Effector memory CD8-positive, alpha-beta T cell (primary cell): ENCODE data around the gene GCNT2.
"Not testable (repeated sequence)": the region's sequence is repeated elsewhere in the genome, so short reads cannot be mapped to it uniquely, and the experiment has no call there.

ENCODE experiments used
- ATAC-seq: fragments of 150-1000 bp; cut with Tn5 transposase; replicated peaks from 2 replicates; pipeline ENCODE4 v1.10.0; 2021; ENCODE audit warnings: mild to moderate bottlenecking, moderate library complexity
- DNase-seq, 3 experiments: peaks; one replicate each; pipeline ENCODE4 v3.0.0; 2021
- H3K27ac Mint-ChIP-seq, 2 donors: one replicate each; pipeline ENCODE4 v1.8.0; 2022; ENCODE audit warnings: mild to moderate bottlenecking in 2 of 2, mixed read lengths in 2 of 2, moderate library complexity in 2 of 2
- H3K27me3 Mint-ChIP-seq, 2 donors: one replicate each; pipeline ENCODE4 v1.8.0; 2022; ENCODE audit warnings: mixed read lengths in 2 of 2
- H3K36me3 Mint-ChIP-seq: one replicate; pipeline ENCODE4 v1.8.0; 2022; ENCODE audit warnings: mild to moderate bottlenecking, moderate library complexity, mixed read lengths; ENCODE audit not compliant: insufficient read depth
- H3K4me1 Mint-ChIP-seq, 2 donors: one replicate each; pipeline ENCODE4 v1.8.0; 2022; ENCODE audit warnings: low read depth in 2 of 2, mixed read lengths in 2 of 2
- H3K4me3 Mint-ChIP-seq, 2 donors: one replicate each; pipeline ENCODE4 v1.8.0; 2022; ENCODE audit warnings: mild to moderate bottlenecking in 2 of 2, mixed read lengths in 2 of 2, moderate library complexity in 2 of 2
- H3K9me3 Mint-ChIP-seq, 2 donors: one replicate each; pipeline ENCODE4 v1.8.0; 2022; ENCODE audit warnings: mixed read lengths in 2 of 2

GCNT2 gene

DNA sequence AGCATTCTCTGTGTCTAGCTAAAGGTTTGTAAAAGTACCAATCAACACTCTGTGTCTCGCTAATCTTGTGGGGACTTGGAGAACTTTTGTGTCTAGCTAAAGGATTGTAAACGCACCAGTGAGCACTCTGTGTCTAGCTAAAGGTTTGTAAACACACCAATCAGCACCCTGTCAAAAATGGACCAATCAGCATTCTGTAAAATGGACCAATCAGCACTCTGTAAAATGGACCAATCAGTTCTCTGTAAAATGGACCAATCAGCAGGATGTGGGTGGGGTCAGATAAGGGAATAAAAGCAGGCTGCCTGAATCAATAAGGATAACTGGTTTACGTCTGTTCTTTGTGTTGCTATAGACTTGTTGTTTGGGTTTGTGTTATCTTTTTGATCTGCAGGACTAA, 29.2 kb upstream of the GCNT2 start:
- not testable (repeated sequence) for DNase-seq, ATAC-seq, H3K36me3 Mint-ChIP-seq, H3K4me3 Mint-ChIP-seq, H3K9me3 Mint-ChIP-seq, H3K4me1 Mint-ChIP-seq, H3K27ac Mint-ChIP-seq
- H3K27me3 Mint-ChIP-seq = peaks cover 38 to 39% of the 10 kb centered on the region in 2 donors

DNA sequence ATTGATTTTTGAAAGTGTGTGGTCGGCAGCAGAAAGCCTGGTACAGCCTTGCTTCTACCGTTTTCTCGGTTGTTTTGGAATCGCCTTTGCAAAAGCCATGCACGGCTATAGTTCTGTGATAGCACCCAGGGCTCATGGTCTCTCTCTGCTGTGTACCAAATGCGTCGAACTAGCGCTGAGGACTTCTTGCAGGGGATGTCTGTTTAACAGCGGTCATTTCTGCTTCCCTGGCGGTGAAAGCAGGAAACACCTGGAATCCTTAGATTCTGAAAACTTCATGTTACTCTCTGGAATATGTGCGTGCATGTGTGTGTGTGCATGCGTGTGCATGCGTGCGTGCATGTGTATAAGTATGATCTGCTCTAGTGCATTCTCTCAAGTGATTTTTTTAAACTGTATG, 26.1 kb upstream of the GCNT2 start:
- Mint-ChIP-seq H3K27ac (no peak overlapping the region), H3K9me3 (no peaks in the 10 kb centered on the region), H3K4me3 (no peak overlapping the region), H3K4me1 (no peaks in the 10 kb centered on the region), H3K36me3 (peaks cover 3% of the 10 kb centered on the region), H3K27me3 (peaks cover 33 to 51% of the 10 kb centered on the region in 2 donors)
- no peak for ATAC-seq
- no peak for DNase-seq

DNA sequence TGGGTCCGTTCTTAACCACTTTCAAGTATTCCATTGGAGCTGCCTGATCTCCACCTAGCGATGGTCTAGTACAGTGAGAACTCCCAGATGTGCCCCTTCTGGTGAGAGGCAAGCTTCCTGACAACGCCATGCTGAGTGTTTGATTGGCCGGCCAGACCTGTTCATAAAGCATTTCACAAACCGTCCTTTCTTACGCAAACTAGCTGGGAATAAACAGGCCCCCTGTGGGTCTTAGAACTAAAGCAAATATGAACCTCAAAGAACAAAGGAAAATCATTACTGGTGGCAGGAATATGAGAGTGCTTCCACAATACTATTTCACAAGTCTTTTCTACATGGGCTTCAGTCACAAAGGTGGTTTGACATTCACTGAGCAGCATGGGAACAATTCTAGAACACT, 15.6 kb upstream of the GCNT2 start:
- Mint-ChIP-seq H3K27me3 (peaks cover 12 to 46% of the 10 kb centered on the region in 2 donors), H3K36me3 (no peaks in the 10 kb centered on the region), H3K9me3 (no peaks in the 10 kb centered on the region), H3K4me1 (peaks cover 8 to 15% of the 10 kb centered on the region in 2 donors), H3K27ac (no peak overlapping the region), H3K4me3 (no peak overlapping the region)
- DNase-seq = no peak
- no peak for ATAC-seq

DNA sequence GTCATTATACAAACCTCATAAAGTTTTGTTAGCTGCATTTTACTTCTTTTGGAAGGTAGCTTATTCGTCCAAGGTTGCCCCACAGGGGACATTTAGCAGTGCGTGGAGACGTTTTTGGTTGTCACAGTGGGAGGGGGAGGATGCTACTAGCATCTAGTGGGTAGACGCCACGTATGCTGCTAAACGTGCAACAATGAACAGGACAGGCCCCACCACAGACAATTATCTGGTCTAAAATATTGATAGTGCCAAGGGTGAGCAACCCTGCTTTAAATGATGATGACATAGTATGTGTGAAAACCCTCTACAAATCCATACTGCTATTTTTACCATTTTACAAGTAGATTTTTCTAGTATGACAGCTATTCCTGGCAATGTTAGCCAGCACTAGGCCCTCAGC, 13.9 kb upstream of the GCNT2 start:
- no peaks in the 10 kb centered on the region for H3K9me3 Mint-ChIP-seq
- H3K4me3 Mint-ChIP-seq = peak overlapping the region in 1 of 2 donors; percentile 44
- H3K27me3 Mint-ChIP-seq = peaks cover 0 to 31% of the 10 kb centered on the region in 2 donors
- H3K27ac Mint-ChIP-seq = peak overlapping the region; percentile 49 to 89
- H3K36me3 Mint-ChIP-seq = no peaks in the 10 kb centered on the region
- ATAC-seq (peak; percentile 71), DNase-seq (no peak)
- peaks cover 8 to 15% of the 10 kb centered on the region in 2 donors for H3K4me1 Mint-ChIP-seq

DNA sequence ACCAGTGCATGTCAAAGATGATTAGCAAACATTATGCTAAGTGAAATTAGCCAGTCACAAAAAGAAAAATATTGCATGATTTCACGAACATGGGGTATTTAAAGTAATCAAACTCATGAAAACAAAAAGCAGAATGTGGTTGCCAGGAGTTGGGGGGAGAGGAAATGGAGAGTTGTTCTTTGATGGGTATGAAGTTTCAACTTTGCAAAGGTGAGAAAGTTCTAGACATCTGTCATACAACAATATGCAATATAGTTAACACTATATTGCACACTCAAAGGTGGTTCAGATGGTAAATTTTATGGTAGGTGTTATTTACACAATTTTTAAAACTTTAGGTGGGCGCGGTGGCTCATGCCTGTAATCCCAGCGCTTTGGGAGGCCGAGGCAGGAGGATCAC, 13.4 kb upstream of the GCNT2 start:
- H3K4me1 Mint-ChIP-seq = peaks cover 8 to 15% of the 10 kb centered on the region in 2 donors
- peak overlapping the region in 1 of 2 donors; percentile 44 for H3K4me3 Mint-ChIP-seq
- DNase-seq = no peak
- H3K9me3 Mint-ChIP-seq = no peaks in the 10 kb centered on the region
- peak overlapping the region; percentile 62 to 89 for H3K27ac Mint-ChIP-seq
- ATAC-seq = peak; percentile 67
- peaks cover 0 to 27% of the 10 kb centered on the region in 2 donors for H3K27me3 Mint-ChIP-seq
- no peaks in the 10 kb centered on the region for H3K36me3 Mint-ChIP-seq

DNA sequence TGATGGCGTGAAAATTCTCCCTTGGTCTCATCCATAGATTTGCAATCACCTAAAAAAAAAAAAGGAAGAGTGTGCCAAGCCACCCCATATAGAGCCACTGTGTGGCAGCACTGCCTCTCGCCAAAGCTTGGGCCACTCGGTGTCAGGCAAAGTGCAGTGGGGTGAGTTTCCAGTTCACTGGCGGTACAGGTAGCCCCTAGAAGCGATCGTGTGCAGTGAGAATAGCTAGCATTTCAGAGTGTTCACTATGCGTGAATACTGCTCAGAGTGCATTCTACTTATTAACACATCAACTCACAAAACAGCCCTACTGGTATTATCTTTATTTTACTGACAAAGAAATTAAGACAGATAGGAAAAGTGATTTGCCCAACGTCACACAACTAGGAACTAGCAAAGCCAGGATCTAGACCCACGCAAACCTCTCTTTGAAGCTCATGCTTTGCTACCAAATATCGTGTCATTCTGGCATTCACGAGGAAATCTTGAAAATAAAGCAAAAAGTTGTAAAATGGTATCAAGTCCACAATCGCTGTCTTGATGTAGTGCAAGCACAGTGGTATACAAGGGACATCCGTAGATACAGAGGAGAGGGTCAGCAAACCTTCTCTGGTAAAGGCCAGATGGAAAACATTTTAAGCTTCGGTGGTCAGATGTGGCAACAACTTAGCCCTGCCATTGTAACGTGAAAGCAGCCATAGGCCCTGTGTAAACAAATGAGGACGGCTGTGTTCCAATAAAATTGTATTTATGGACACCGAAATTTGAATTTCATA, 10.4 kb upstream of the GCNT2 start:
- Mint-ChIP-seq H3K27me3 (peaks cover 0 to 10% of the 10 kb centered on the region in 2 donors), H3K36me3 (no peaks in the 10 kb centered on the region), H3K4me3 (no peak overlapping the region), H3K27ac (no peak overlapping the region), H3K9me3 (no peaks in the 10 kb centered on the region), H3K4me1 (peaks cover 8 to 15% of the 10 kb centered on the region in 2 donors)
- ATAC-seq = peak; percentile 54
- DNase-seq = no peak

DNA sequence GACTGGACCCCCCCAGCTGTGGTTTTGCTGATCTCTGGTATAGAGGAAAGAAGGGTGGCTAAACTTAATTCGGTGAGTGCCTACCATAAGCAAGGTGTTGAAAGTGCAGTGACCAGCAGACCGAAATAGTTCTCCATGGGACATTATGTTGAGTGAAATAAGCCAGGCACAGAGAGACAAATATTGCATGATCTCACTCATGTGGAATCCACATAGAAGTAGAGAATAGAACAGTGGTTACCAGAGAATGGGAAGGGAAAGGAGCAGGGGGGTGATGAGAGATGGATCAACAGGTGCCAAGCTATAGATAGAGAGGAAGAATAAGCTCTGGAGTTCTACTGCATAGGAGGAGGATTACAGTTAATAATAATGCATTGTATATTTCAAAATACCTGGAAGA, 9.7 kb upstream of the GCNT2 start:
- H3K27me3 Mint-ChIP-seq = peaks cover 0 to 9% of the 10 kb centered on the region in 2 donors
- no peak overlapping the region for H3K4me3 Mint-ChIP-seq
- no peak for ATAC-seq
- no peaks in the 10 kb centered on the region for H3K9me3 Mint-ChIP-seq
- peak overlapping the region in 1 of 2 donors; percentile 8 for H3K27ac Mint-ChIP-seq
- no peaks in the 10 kb centered on the region for H3K36me3 Mint-ChIP-seq
- no peak for DNase-seq
- peaks cover 8 to 15% of the 10 kb centered on the region in 2 donors for H3K4me1 Mint-ChIP-seq

DNA sequence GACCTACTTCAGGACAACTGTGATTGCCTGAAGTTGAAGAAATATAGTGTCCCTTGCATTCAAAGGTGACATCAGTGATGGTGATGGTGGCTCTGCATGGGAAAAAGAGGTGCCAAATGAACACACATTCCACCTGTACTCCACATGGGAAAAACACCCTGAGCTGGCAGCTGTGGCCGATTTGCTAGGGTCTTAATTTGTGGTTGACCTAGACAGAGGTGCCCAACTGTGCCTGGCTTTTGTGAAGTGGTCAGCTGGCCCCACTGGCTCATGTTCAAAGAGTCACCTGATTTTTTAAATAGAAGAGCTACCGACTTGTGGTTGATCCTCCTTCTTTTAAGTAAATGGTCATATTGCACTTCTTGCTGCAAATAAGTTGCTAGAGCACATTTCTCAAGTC, 7.6 kb upstream of the GCNT2 start:
- DNase-seq (no peak), ATAC-seq (no peak)
- Mint-ChIP-seq H3K36me3 (no peaks in the 10 kb centered on the region), H3K27ac (no peak overlapping the region), H3K4me1 (peaks cover 0 to 2% of the 10 kb centered on the region in 2 donors), H3K4me3 (no peak overlapping the region), H3K27me3 (peaks cover 0 to 9% of the 10 kb centered on the region in 2 donors), H3K9me3 (no peaks in the 10 kb centered on the region)

DNA sequence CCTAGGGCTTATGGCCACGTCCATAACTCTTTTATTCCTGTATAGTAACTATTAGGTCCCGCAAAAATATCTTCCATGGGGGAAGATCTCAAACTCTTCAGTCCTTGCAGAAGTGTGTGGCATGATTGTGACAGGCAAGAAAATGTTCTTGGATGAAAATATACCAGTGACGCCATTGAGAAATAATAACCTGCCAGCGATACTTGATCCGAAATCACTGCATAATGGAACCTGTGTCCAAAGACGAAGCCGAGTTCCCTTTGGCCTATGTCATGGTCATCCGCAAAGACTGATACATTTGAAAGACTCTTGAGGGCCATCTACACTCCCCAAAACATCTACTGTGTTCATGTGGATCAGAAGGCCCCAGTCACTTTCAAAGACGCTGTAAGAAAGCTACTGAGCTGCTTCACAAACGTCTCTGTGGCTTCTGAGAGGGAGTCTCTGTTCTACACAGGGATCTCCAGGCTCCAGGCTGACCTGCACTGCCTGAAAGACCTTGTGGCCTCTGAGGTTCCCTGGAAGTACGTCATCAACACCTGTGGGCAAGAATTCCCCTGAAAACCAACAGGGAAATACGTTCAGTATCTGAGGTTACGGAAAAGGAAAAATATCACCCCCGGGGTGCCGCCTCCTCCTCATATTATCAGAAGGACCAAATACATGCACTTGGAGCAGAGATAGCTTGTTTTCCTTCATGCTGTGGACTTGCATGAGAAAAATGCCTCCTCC, 6.9 kb upstream of the GCNT2 start:
- H3K4me3 Mint-ChIP-seq = no peak overlapping the region
- no peaks in the 10 kb centered on the region for H3K36me3 Mint-ChIP-seq
- H3K27me3 Mint-ChIP-seq = peaks cover 0 to 9% of the 10 kb centered on the region in 2 donors
- DNase-seq (no peak), ATAC-seq (no peak)
- H3K27ac Mint-ChIP-seq = no peak overlapping the region
- H3K9me3 Mint-ChIP-seq = no peaks in the 10 kb centered on the region
- peaks cover 0 to 2% of the 10 kb centered on the region in 2 donors for H3K4me1 Mint-ChIP-seq

DNA sequence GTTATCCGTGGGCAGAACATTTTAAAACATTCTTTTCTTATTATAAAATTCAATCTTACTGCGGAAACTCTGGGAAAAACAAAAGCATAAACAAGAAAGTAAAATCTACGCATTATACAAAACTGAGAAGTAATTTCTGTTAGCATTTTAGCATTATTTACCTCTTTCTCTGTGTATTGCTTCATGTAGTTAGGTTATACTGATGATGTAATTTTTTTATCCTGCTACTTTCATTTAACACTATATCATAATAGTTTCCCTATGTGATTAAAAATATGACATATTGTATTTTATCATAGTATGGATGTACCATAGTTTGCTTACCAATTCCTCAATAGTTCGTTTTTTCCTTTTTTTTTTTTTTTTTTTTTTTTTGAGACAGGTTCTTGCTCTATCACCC, 4.2 kb upstream of the GCNT2 start:
- no peaks in the 10 kb centered on the region for H3K36me3 Mint-ChIP-seq
- no peak for DNase-seq
- no peaks in the 10 kb centered on the region for H3K27me3 Mint-ChIP-seq
- ATAC-seq = no peak
- no peaks in the 10 kb centered on the region for H3K9me3 Mint-ChIP-seq
- no peaks in the 10 kb centered on the region for H3K4me1 Mint-ChIP-seq
- H3K4me3 Mint-ChIP-seq = no peak overlapping the region
- H3K27ac Mint-ChIP-seq = no peak overlapping the region

DNA sequence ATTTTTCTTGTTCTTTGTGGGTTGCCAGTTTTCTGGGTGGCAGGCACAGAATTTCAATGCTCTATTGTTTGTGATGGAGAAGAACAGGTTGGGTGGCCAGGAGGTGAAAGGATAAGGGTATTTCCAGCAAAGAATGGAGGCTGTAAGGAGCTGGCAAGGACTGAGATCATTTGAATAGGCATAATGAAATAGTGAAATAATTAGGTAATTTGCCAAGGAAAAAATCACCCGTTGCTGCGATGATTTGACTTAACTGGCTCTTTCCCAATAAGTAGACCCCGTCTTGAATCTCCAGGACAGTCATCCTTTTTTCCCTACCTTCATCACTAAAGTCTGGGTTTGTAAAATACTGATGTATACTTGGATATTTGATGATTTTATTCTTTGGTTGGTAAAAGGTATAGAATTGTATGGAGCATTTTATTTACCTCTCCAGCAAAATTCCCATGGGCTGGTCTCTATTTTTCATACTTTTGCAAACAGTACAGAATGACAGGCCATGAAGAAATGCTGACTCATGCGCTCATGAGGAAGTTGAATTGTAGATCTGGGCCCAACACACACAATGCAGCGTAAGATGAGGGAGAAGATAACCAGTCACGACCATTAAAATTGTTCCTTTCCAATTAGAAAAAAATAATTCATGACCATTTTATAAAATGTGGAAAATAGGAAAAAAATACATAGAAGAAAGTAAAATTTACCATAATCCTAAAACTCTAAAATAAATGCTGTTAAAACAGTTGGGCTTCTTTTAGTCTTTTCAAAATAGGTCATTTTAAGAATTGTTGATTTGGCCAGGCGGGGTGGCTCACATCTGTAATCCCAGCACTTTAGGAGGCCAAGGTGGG, 2.4 kb upstream of the GCNT2 start:
- no peaks in the 10 kb centered on the region for H3K4me1 Mint-ChIP-seq
- peaks cover 0 to 9% of the 10 kb centered on the region in 2 donors for H3K27me3 Mint-ChIP-seq
- ATAC-seq (no peak), DNase-seq (no peak)
- no peak overlapping the region for H3K4me3 Mint-ChIP-seq
- H3K27ac Mint-ChIP-seq = peak overlapping the region in 1 of 2 donors; percentile 68
- no peaks in the 10 kb centered on the region for H3K9me3 Mint-ChIP-seq
- no peaks in the 10 kb centered on the region for H3K36me3 Mint-ChIP-seq

DNA sequence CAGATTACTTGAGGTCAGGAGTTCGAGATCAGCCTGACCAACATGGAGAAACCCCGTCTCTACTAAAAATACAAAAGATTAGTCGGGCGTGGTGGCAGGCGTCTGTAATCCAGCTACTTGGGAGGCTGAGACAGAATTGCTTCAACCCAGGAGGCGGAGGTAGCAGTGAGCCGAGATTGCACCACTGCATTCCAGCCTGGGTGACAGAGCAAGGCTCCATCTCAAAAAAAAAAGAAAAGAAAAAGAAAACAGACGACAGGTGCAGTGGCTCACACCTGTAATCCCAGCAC, 1.8 kb upstream of the GCNT2 start:
- not testable (repeated sequence) for H3K4me3 Mint-ChIP-seq, ATAC-seq, DNase-seq, H3K9me3 Mint-ChIP-seq, H3K36me3 Mint-ChIP-seq, H3K27me3 Mint-ChIP-seq, H3K4me1 Mint-ChIP-seq
- H3K27ac Mint-ChIP-seq = peak overlapping the region in 1 of 2 donors; percentile 68

DNA sequence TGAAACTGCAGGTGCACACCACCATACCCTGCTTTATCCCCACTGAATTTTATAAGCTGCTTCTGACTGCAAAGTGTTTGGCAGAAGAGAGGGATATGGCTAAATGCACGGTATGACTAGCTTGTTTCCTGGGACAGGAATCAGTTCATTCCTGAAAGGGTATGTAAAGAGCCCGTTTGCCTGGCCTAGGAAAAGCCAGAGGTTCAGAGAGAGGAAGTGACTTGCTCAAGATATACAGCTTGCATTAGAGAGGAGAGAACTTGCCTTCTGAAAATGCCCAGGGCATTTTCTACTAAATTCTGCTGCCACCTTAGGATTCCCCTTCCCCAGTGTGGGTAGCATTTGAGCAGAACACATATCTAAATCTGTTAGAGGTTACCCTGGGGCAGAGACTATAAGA, 683 bp upstream of the GCNT2 start:
- no peak for ATAC-seq

More for the DNA sequence above, 683 bp upstream of the GCNT2 start:
- no peak overlapping the region for H3K4me3 Mint-ChIP-seq
- no peaks in the 10 kb centered on the region for H3K36me3 Mint-ChIP-seq
- no peaks in the 10 kb centered on the region for H3K4me1 Mint-ChIP-seq
- DNase-seq = no peak
- H3K27ac Mint-ChIP-seq = no peak overlapping the region
- no peaks in the 10 kb centered on the region for H3K9me3 Mint-ChIP-seq
- H3K27me3 Mint-ChIP-seq = peaks cover 0 to 9% of the 10 kb centered on the region in 2 donors
